ENCODE measurements around the gene TEX22.

GRCh38 chr14:105363847-105364708 lies 34.3 kb upstream of the TEX22 start:
- TF ChIP-seq EZH2 (IDR thresholded peaks at IDR 0.05; ENCODE audit: borderline replicate concordance, low read length) (no peak), CTCF (conservative IDR thresholded peaks at IDR 0.05 in 1 of 2, IDR thresholded peaks at IDR 0.05 in 1 of 2; ENCODE audit: extremely low read depth in 1 of 2, insufficient read depth in 1 of 2, low read depth in 1 of 2, low read length in 2 of 2) (no peak)

Data from mammary epithelial cell (primary cell).